NCI-H146 (cell line): ENCODE data around the gene ARHGEF35.
"Not testable (repeated sequence)": the region's sequence is repeated elsewhere in the genome, so short reads cannot be mapped to it uniquely, and the experiment has no call there.

ENCODE experiments used
- DNase-seq: peaks from one replicate; lab custom pipeline; 2025; lab: John Stamatoyannopoulos, UW

Gene ARHGEF35

DNA sequence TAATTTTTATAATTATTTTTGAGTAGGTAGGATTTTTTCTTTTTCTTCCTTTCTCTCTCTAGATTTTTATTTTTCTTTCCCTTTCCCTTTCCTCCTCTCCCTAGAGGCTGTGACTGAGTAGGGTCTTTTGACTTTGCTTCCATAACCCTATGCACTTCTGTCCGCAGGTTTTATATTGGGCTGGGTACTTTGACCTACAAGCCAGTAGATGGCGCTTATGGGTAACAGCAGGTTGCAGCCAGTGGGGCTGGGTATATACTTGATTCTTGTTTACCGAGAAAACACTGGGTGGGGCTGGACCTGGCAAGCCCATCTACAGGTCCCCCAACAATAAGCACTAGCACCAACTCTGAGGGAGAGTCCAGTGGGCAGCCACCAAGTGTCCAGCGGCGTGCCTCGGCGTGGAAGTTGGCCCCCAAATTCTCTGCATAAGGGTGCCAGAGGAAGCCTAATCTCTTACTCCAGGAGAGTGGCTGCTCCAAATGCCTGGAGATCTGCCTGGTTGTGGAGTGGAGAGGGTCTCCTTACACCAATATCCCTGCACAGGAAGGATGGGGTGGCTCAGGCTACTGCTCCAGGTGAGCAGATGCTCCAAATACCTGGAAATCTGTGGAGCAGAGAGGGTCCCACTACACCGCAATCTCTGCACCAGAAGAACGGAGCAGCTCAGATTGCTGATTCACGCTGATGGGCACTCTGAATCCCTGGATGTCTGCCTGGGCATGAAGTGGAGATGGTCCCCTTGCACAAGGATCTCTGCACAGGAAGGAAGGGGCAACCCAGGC lies 17.1 kb downstream of the ARHGEF35 start:
- peak; percentile 12 for DNase-seq

DNA sequence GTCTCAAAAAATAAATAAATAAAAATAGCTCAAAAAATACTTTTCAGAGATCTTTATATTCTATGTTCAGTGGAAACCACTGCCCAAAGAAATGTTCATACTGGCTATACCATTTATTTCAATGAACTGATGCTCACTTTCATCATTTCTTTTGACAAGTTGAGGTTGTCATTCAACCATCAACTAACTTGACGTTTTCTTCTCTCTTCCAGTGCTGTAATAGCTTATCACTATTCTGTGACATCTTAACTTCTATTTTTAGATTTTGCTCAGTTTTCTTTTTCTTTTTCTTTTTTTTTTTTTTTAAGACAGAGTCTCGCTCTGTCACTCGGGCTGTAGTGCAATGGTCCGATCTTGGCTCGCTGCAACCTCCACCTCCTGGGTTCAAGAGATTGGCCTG lies 21.0 kb downstream of the ARHGEF35 start:
- no peak for DNase-seq

DNA sequence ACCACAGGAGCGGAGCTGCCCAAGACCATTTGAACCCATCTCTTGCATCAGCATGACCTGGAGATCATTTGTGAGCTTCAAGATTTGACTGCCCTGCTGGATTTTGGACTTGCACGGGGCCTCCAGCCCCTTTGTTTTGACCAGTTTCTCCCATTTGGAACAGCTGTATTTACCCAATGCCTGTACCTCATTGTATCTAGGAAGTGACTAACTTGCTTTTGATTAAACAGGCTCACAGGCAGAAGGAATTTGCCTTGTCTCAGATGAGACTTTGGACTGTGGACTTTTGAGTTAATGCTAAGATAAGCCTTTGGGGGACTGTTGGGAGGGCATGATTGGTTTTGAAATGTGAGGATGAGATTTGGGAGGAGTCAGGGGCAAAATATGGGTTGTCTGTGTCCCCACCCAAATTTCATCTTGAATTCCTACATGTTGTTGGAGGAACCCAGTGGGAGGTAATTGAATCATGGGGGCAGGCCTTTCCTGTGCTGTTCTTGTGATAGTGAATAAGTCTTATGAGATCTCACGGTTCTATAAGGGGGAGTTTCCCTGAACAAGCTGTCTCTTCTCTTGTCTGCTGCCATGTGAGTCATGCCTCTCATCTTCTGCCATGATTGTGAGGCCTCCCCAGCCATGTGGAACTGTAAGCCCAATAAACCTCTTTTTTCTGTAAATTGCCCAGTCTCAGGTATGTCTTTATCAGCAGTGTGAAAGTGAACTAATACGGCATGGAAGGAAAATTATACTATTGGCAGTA lies 23.9 kb downstream of the ARHGEF35 start:
- DNase-seq = not testable (repeated sequence)

DNA sequence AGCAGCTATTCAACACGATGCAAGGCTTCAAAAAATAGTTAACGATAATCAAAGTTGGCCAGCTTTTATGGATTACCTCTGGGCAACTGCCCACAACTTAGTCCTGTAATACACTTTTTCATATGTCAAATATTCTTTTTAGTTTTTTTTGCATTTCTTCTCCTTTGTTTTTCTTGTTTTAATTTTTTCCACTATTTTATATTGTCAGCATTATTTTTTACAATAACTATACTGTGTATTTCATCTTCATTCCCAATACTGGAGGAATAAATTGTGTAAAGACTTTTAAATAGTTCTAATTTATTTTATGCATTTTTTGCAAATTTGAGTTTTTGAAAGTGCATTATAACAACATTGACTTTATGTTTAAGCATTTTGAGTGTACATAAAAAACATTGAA lies 30.8 kb downstream of the ARHGEF35 start:
- no peak for DNase-seq

DNA sequence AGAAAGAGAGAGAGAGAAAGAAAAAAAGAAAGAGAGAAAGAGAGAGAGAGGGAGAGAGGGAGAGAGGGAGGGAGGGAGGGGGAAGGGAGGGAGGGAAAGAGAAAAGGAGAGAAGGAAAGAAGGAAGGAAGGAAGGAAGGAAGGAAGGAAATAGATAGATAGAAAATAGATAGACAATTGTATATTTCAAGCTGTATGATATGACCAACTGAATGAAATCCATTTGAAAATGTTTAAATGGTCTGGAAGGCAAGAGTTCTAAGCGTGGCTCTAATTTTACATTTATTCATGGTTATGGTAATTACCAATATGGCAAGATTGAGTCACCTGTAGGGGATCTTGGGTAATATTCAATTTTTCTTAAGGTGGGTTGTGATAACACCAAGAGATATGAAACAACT lies 36.8 kb downstream of the ARHGEF35 start:
- DNase-seq = no peak

DNA sequence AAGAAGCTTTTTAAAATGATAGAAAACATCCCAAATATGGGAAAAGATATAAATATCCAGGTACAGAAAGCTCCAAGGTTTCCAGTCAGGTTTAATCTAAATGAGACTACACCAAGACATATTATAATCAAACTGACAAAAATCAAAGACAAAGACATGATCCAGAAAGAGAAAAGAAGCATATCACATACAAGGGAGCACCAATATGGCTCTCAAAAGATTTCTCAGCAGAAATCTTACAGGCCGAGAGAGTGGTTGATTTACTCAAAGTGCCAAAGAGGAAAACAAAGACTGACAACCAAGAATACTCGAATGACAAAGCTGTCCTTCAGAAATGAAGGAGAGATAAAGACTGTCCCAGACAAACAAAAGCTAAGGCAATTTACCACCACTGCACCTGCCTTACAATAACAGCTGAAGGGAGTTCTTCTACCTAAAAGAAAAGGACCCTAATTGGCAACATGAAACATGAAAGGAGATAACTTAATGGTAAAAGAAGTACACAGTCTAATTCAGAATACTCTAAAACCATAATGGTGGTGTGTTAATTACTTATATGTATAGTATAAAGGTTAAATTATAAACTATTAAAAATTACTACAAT lies 47.3 kb downstream of the ARHGEF35 start:
- no peak for DNase-seq

DNA sequence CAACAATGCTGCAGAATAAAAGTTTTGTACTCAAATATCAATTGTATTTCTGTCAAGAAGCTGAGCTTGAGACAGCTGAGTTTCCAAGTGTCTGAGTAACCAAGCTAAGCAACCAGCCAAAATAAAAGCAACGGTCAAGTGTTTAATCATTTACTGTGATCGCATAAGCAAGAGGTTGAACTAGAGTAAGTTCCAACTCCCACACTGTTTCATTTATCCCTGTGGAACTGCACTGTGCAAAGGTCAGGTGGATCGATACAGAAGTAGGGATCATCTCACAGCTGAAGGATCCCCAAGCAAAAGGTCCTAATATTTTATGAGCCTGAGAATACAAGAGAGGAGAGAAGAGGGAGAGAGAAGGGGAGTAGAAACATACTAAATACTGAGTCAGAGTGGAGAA lies 51.2 kb downstream of the ARHGEF35 start:
- no peak for DNase-seq

DNA sequence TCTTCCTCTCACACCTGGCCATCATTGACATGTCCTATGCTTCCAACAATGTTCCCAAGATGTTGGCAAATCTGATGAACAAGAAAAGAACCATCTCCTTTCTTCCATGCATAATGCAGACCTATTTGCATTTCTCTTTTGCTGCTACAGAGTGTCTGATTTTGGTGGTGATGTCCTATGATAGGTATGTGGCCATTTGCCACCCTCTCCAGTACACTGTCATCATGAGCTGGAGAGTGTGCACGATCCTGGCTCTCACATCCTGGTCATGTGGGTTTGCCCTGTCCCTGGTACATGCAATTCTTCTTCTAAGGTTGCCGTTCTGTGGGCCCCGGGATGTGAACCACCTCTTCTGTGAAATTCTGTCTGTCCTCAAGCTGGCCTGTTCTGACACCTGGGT lies 53.4 kb downstream of the ARHGEF35 start:
- DNase-seq = no peak

DNA sequence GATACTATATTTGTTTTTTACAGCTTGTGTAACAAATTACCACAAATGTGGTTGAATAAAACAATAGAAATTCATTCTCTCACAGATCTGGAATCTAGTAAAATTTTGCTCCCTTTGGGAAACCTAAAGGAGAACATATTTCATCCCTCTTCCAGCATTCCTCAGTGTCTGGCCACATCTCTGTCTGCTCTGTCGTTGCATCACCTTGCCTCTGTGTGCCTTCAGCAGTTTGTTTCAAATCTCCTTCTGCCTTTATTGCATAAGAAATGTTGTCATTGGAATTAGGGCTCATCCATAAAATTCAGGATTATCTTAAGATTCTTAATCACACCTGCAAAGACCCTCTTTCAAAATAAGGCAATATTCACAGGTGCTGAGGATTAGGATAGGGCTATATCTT lies 58.1 kb downstream of the ARHGEF35 start:
- DNase-seq = no peak
